GM12865 (cell line): ENCODE data around the gene SPATA33.
A peak's percentile ranks its signal among the peaks of the same experiment; 100 is the strongest.

Source experiments
- DNase-seq: peaks from one replicate; pipeline ENCODE4 v3.0.0; 2010; ENCODE audit warnings: low read depth
- H3K4me3 ChIP-seq: 2 replicates; pipeline ENCODE4 v1.5.1; 2011; ENCODE audit warnings: mild to moderate bottlenecking, low read depth, low read length, control low read depth
- TF ChIP-seq, protein P1 (sequence below): IDR thresholded peaks from 2 replicates; pipeline ENCODE4 v1.5.1; 2011; ENCODE audit warnings: low read length, control low read depth, low read depth, inconsistent platforms; ENCODE audit not compliant: insufficient read depth; ENCODE audit errors: missing control alignments

Gene SPATA33

DNA sequence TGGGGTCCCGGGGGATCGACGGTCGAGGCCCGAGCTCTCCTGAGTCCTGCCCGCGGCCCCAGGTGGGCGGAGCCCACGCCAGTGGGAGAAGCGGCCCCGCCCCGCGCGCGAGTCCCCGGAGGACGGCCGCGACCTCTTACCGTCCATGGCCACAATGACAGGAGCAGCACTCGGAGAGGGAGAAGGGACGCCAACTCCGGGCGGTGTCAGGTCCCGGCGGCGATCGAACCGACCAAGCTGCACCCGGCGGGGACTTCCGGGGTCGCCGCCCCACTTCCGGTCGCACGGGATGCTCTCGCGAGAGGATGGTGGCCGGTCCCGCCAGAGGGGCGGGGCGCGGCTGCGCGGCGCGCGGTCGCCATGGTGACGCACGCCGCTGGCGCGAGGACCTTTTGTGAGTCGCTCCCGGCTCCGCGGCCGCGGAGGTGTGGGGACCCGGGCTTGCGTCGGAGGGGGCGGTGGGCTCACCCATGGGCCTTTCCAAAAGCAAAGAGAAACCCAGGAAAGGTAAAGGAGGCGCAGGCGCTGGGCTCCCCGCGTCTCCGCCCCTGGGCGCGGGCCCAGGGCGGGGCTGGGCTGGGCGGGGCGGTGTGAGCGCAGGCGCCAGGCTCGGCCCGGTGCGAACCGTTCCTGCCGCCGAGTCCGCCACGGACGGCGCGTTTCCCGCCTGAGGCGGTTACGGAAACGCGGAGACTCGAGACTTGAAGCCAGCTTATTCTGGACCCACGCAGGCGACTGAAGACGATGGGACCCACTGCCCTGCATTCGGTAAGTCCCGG, at the start of gene SPATA33, which contains the start of gene CHMP1A:
Gene SPATA33, plus strand, starts transcription at position 395 of the 779 bp plus-strand sequence. Its CDS starts 76 bp downstream, at position 471.
Gene CHMP1A, minus strand, starts transcription at position 267 of the 779 bp plus-strand sequence. Its CDS starts 120 bp downstream, at position 147.
- peak within 1 kb of the TSS; percentile 73 for H3K4me3 ChIP-seq
- TF ChIP-seq, protein P1, sequence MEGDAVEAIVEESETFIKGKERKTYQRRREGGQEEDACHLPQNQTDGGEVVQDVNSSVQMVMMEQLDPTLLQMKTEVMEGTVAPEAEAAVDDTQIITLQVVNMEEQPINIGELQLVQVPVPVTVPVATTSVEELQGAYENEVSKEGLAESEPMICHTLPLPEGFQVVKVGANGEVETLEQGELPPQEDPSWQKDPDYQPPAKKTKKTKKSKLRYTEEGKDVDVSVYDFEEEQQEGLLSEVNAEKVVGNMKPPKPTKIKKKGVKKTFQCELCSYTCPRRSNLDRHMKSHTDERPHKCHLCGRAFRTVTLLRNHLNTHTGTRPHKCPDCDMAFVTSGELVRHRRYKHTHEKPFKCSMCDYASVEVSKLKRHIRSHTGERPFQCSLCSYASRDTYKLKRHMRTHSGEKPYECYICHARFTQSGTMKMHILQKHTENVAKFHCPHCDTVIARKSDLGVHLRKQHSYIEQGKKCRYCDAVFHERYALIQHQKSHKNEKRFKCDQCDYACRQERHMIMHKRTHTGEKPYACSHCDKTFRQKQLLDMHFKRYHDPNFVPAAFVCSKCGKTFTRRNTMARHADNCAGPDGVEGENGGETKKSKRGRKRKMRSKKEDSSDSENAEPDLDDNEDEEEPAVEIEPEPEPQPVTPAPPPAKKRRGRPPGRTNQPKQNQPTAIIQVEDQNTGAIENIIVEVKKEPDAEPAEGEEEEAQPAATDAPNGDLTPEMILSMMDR = no peak
- DNase-seq = peak; percentile 94

- TF ChIP-seq, protein P1 = no peak
- H3K4me3 ChIP-seq = no peak overlapping the region
Measured at GRCh38 chr16:89607937-89608740, 49.5 kb upstream of the SPATA33 start.

GRCh38 chr16:89610108-89610453, 47.6 kb upstream of the SPATA33 start:
- no peak overlapping the region for H3K4me3 ChIP-seq
- DNase-seq = no peak
- TF ChIP-seq, protein P1 = no peak

More at GRCh38 chr16:89607937-89608740, 49.5 kb upstream of the SPATA33 start:
- DNase-seq = no peak

DNA sequence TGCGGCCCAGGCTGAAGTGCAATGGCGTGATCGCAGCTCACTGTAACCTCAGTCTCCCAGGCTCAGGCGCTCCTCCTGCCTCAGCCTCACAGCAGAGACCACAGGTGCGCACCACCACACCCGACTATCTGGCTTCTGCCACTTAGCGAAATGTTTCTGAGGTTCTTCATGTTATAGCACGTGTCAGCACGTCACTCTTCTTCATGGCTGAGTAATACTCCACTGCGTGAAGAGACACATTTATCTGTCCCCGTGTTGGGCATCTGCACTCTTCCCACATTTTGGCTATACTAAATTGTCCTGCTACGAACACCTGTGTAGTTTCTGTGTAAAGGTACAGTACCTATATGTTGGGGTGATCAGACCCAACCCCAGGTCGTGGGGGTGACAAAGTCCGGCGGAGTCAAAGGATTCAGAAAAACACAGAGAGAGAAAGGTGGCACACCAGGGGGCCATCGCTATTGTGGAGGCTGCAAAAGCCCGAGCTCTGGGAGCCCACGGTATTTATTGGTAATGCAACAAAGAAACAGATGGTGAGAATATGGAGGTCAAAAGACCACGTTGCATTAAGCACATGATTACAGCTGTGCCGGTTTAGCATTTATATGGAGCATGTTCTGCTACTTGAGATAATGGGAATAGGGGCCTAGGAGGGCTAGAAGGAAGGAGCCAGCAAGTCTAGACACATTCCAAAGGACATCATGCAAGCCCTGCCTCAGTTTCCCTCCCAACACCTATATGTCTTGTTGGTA, 45.0 kb upstream of the SPATA33 start:
- no peak overlapping the region for H3K4me3 ChIP-seq
- TF ChIP-seq, protein P1 = no peak
- no peak for DNase-seq

- DNase-seq = no peak
Measured at GRCh38 chr16:89613231-89613953, 44.2 kb upstream of the SPATA33 start, which contains the start of gene DPEP1. Gene DPEP1 (plus strand): TSS chr16:89613642. CDS start chr16:89630411, 16,769 bp downstream.

More at GRCh38 chr16:89613231-89613953, 44.2 kb upstream of the SPATA33 start, which contains the start of gene DPEP1:
- TF ChIP-seq, protein P1 = no peak
- H3K4me3 ChIP-seq = no peak within 1 kb of the TSS
